SJCRH30 (cell line): ENCODE measurements around the gene PARN. TPM values are rescaled to one million over a fixed set of nuclear protein-coding genes. Genes with fewer than 3 reads are reported as not detected.

Experiments used
- DNase-seq, 2 experiments: peaks; one replicate each; pipeline ENCODE4 v3.0.0-alpha.2; 2015 to 2020
- H3K27ac ChIP-seq: fragments of 250-450 bp; sonication (Bioruptor Pico); 2 replicates; pipeline ENCODE4 v1.5.1; 2020; ENCODE audit warnings: mild to moderate bottlenecking, moderate library complexity
- H3K27me3 ChIP-seq: fragments of 250-450 bp; sonication (Bioruptor Pico); 2 replicates; pipeline ENCODE4 v1.5.1; 2020; ENCODE audit warnings: mild to moderate bottlenecking, moderate library complexity
- H3K36me3 ChIP-seq: fragments of 250-450 bp; sonication (Bioruptor Pico); 2 replicates; pipeline ENCODE4 v1.5.1; 2020; ENCODE audit warnings: mild to moderate bottlenecking, moderate library complexity
- H3K4me1 ChIP-seq: fragments of 250-450 bp; sonication (Bioruptor Pico); 2 replicates; pipeline ENCODE4 v1.5.1; 2020; ENCODE audit warnings: mild to moderate bottlenecking, moderate library complexity
- H3K4me3 ChIP-seq: fragments of 250-450 bp; sonication (Bioruptor Pico); 2 replicates; pipeline ENCODE4 v1.5.1; 2020; ENCODE audit warnings: mild to moderate bottlenecking, moderate library complexity
- H3K9me3 ChIP-seq: fragments of 250-450 bp; sonication (Bioruptor Pico); replicated peaks from 2 replicates; pipeline ENCODE4 v1.5.1; 2020; ENCODE audit warnings: mild to moderate bottlenecking, moderate library complexity
- total RNA-seq: library from RNA; depleted of rRNA; stranded (reverse); fragments of >200 nt; shearing (Covaris generic); gene quantifications from 2 replicates; pipeline ENCODE4 v1.2.3, GENCODE V29; 2014

PARN gene
- total RNA-seq, 1 experiment from 2014 or later = 31.0 TPM

DNA sequence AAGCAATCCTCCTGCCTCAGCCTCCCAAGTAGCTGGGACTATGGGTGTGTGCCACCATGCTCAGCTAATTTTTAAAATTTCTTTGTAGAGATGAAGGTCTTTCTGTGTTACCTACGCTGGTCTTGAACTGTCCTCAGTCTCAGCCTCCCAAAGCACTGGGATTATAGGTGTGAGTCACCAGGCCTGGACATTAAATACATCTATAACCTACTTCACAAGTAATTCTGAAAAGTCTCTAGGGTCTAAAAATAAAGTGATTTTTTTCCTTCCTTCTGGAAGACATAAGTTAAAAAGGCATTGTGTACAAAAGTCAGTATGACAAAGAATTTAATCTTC is 118.3 kb downstream of the PARN start:
- no peak for DNase-seq
- Histone ChIP-seq H3K27ac (peak overlapping the region; percentile 80), H3K9me3 (no peaks in the 10 kb centered on the region), H3K4me1 (peaks cover 28% of the 10 kb centered on the region), H3K27me3 (no peaks in the 10 kb centered on the region), H3K4me3 (no peak overlapping the region), H3K36me3 (no peaks in the 10 kb centered on the region)

GRCh38 chr16:14510939-14511799 is 118.9 kb downstream of the PARN start:
- no peaks in the 10 kb centered on the region for H3K36me3 ChIP-seq
- H3K27me3 ChIP-seq = no peaks in the 10 kb centered on the region
- DNase-seq = peak; percentile 44 to 72
- H3K4me3 ChIP-seq = no peak overlapping the region
- H3K27ac ChIP-seq = peak overlapping the region; percentile 80
- no peaks in the 10 kb centered on the region for H3K9me3 ChIP-seq
- H3K4me1 ChIP-seq = peaks cover 28% of the 10 kb centered on the region

DNA sequence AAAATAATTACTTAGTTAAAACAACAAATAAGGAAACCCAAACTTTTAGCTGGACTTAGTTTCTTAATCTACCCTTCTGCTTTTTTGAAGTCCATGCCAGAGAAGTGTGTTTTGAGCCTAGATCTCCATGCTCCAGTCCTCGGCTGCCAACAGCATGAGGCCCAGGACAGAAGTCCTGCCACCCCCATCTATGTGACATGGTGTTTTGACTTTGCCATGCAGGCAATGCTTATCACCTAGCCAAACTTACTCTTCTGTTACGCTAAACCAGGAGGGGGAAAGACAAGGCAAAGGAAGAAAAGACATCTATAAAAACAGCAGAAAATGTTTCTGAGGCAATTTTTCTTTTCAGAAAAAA is 119.5 kb downstream of the PARN start:
- peaks cover 28% of the 10 kb centered on the region for H3K4me1 ChIP-seq
- H3K27me3 ChIP-seq = no peaks in the 10 kb centered on the region
- no peaks in the 10 kb centered on the region for H3K9me3 ChIP-seq
- no peaks in the 10 kb centered on the region for H3K36me3 ChIP-seq
- H3K27ac ChIP-seq = peak overlapping the region; percentile 80
- H3K4me3 ChIP-seq = no peak overlapping the region
- no peak for DNase-seq

DNA sequence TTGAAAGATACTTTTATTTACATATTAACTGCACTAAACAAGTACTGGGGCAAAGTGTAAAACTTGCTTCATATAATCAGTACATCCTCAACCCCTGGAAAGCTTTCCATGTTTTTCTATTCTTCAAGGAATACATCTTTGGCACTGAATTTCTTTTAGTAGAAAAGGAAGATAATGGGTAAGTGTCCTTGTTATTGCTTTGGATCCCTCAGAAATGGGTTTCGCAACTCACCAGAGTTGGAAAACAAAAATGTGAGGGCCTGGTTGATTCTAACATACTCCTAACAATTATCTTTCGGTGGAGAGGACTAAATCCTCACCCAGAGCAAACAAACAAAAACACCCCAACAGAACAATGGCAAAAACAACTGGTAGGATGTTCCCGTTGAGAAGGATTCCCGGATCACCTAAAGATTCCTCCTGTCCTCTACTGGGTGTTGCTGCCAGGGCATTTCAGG is 120.4 kb downstream of the PARN start:
- Histone ChIP-seq H3K27ac (peak overlapping the region; percentile 21), H3K27me3 (no peaks in the 10 kb centered on the region), H3K4me3 (no peak overlapping the region), H3K4me1 (peaks cover 28% of the 10 kb centered on the region), H3K36me3 (no peaks in the 10 kb centered on the region), H3K9me3 (no peaks in the 10 kb centered on the region)
- DNase-seq = no peak

DNA sequence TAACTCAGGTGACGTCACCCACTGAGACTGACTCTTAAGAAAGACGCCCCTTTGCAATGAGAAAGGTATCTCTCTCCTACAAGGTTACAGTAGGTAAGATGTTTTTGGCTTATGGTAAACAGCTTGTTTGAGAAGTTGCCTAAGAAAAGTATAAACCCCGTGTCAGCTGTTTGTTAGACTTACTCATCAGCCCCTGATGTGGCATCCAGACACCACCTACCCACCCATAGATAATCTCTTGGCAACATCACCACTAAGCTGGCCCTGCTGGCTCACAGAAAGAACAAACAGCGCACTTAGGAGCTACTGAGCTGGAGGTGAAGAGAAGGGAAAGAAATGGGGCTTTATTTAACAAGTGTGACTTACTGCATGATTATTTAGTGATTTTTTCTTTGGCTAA is 121.0 kb downstream of the PARN start:
- peak; percentile 53 to 66 for DNase-seq
- Histone ChIP-seq H3K27ac (peak overlapping the region; percentile 21), H3K4me3 (no peak overlapping the region)

DNA sequence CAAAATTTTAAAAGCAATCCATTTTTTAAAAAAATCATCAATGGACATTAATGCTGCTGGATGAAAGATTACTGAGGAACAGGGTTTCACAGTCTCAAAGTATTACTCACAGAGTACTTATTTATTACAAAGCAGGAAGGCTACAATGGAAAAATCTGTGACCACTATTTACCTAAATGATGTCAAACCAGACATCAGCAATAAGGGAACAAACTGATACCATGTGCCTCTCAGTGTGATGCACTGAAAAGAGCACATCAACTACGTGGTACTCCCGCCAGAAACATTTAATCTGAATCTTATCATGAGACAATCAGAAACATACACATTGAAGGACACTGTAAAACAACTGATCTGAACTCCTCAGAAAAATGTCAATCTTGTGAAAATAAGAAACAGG is 124.2 kb downstream of the PARN start:
- no peak overlapping the region for H3K27ac ChIP-seq
- no peaks in the 10 kb centered on the region for H3K36me3 ChIP-seq
- no peak overlapping the region for H3K4me3 ChIP-seq
- no peaks in the 10 kb centered on the region for H3K27me3 ChIP-seq
- no peak for DNase-seq
- peaks cover 33% of the 10 kb centered on the region for H3K4me1 ChIP-seq
- no peaks in the 10 kb centered on the region for H3K9me3 ChIP-seq

More for the DNA sequence above, 121.0 kb downstream of the PARN start:
- no peaks in the 10 kb centered on the region for H3K36me3 ChIP-seq
- no peaks in the 10 kb centered on the region for H3K27me3 ChIP-seq
- peaks cover 28% of the 10 kb centered on the region for H3K4me1 ChIP-seq
- no peaks in the 10 kb centered on the region for H3K9me3 ChIP-seq

GRCh38 chr16:14502932-14503741 is 126.9 kb downstream of the PARN start:
- H3K27me3 ChIP-seq = no peaks in the 10 kb centered on the region
- no peaks in the 10 kb centered on the region for H3K36me3 ChIP-seq
- no peak overlapping the region for H3K4me3 ChIP-seq
- no peak for DNase-seq
- H3K27ac ChIP-seq = peak overlapping the region; percentile 64; the same call in 1 of the 2 replicates
- H3K9me3 ChIP-seq = no peaks in the 10 kb centered on the region
- peaks cover 18% of the 10 kb centered on the region for H3K4me1 ChIP-seq

GRCh38 chr16:14502256-14502875 is 127.7 kb downstream of the PARN start:
- no peak overlapping the region for H3K4me3 ChIP-seq
- DNase-seq = no peak
- no peaks in the 10 kb centered on the region for H3K9me3 ChIP-seq
- H3K27ac ChIP-seq = peak overlapping the region; percentile 64
- no peaks in the 10 kb centered on the region for H3K27me3 ChIP-seq
- no peaks in the 10 kb centered on the region for H3K36me3 ChIP-seq
- peaks cover 18% of the 10 kb centered on the region for H3K4me1 ChIP-seq

- peak; percentile 90 to 91 for DNase-seq
- H3K4me1 ChIP-seq = peaks cover 18% of the 10 kb centered on the region
- H3K36me3 ChIP-seq = no peaks in the 10 kb centered on the region
- no peak overlapping the region for H3K4me3 ChIP-seq
- H3K27me3 ChIP-seq = no peaks in the 10 kb centered on the region
- H3K9me3 ChIP-seq = no peaks in the 10 kb centered on the region
- peak overlapping the region; percentile 64 for H3K27ac ChIP-seq
These were observed 128.5 kb downstream of the PARN start for GRCh38 chr16:14501331-14502255.

- H3K4me1 ChIP-seq = peaks cover 18% of the 10 kb centered on the region
- H3K4me3 ChIP-seq = no peak overlapping the region
- no peak for DNase-seq
- H3K9me3 ChIP-seq = no peaks in the 10 kb centered on the region
- no peaks in the 10 kb centered on the region for H3K27me3 ChIP-seq
- H3K36me3 ChIP-seq = no peaks in the 10 kb centered on the region
- H3K27ac ChIP-seq = no peak overlapping the region; the same call in 1 of the 2 replicates
These were observed 129.3 kb downstream of the PARN start for GRCh38 chr16:14500791-14501190.

DNA sequence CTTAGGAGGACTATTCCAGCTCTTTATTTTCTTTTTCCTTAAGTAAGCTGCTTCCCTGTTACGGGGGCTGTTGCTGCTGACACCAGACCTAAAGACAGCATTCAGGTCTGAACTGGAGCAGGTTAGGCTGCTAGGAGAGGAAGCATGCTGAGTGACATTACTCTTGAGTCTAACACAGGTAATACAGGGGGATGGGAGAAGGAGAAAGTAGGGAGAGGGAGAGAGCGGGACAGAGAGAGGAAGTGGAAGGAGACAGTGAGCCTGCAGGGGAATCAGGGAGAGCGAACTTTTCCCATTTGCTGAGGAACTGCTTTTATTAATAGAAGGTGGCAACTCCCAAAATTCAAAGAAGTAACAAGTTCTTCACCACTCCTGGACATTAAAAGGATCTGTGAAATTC is 130.9 kb downstream of the PARN start:
- no peaks in the 10 kb centered on the region for H3K9me3 ChIP-seq
- no peak overlapping the region for H3K27ac ChIP-seq
- H3K4me1 ChIP-seq = peaks cover 18% of the 10 kb centered on the region

GRCh38 chr16:14497245-14498082 is 132.6 kb downstream of the PARN start:
- H3K9me3 ChIP-seq = no peaks in the 10 kb centered on the region
- DNase-seq = no peak

More for the DNA sequence above, 130.9 kb downstream of the PARN start:
- DNase-seq = no peak
- Histone ChIP-seq H3K36me3 (no peaks in the 10 kb centered on the region), H3K4me3 (no peak overlapping the region), H3K27me3 (no peaks in the 10 kb centered on the region)

GRCh38 chr16:14496786-14497185 is 133.3 kb downstream of the PARN start:
- H3K4me3 ChIP-seq = no peak overlapping the region
- H3K36me3 ChIP-seq = no peaks in the 10 kb centered on the region
- no peak for DNase-seq
- H3K4me1 ChIP-seq = peaks cover 9% of the 10 kb centered on the region
- no peaks in the 10 kb centered on the region for H3K27me3 ChIP-seq
- no peaks in the 10 kb centered on the region for H3K9me3 ChIP-seq
- no peak overlapping the region for H3K27ac ChIP-seq

More at GRCh38 chr16:14497245-14498082, 132.6 kb downstream of the PARN start:
- no peak overlapping the region for H3K4me3 ChIP-seq
- H3K36me3 ChIP-seq = no peaks in the 10 kb centered on the region
- no peak overlapping the region for H3K27ac ChIP-seq
- no peaks in the 10 kb centered on the region for H3K27me3 ChIP-seq
- H3K4me1 ChIP-seq = peaks cover 16% of the 10 kb centered on the region
